HT1080 (cell line): ENCODE data around the gene ATP13A5. TPM values are rescaled to one million over a fixed set of nuclear protein-coding genes. Genes with fewer than 3 reads are reported as not detected.

Experiments used
- total RNA-seq: library from RNA; depleted of rRNA; stranded (reverse); fragments of >200 nt; shearing (Covaris generic); gene quantifications from 2 replicates; pipeline ENCODE4 v1.2.3, GENCODE V29; 2014; rRNA removed

The ATP13A5 gene
- total RNA-seq, 1 experiment from 2014 or later, result not detected

Other genes starting within 250 kb of the ATP13A5 start
- gene PLAAT1, start 137.5 kb downstream of the ATP13A5 start, total RNA-seq, result 8.1 and 9.3 TPM in 2 replicates
- not detected in 2 replicates for gene ATP13A4, start 176.1 kb upstream of the ATP13A5 start, total RNA-seq
- gene OPA1, start 214.5 kb upstream of the ATP13A5 start, total RNA-seq, result 77.0 and 89.7 TPM in 2 replicates